ENCODE data around the gene KIF13A.

KIF13A gene

GRCh38 chr6:17842014-17842776 lies 145.2 kb downstream of the KIF13A start:
- no peak for TF ChIP-seq CTCF (IDR thresholded peaks at IDR 0.05)
- Histone ChIP-seq H3K27ac (no peak overlapping the region), H3K4me3 (no peak overlapping the region)
- DNase-seq (ENCODE audit: low spot score): no peak

GRCh38 chr6:17839513-17840223 lies 147.8 kb downstream of the KIF13A start:
- no peak for DNase-seq (ENCODE audit: low spot score)
- no peak overlapping the region for H3K4me3 ChIP-seq
- H3K27ac ChIP-seq: no peak overlapping the region
- no peak for TF ChIP-seq CTCF (IDR thresholded peaks at IDR 0.05)

- no peak for TF ChIP-seq CTCF (IDR thresholded peaks at IDR 0.05)
- Histone ChIP-seq H3K4me3 (no peak overlapping the region), H3K27ac (no peak overlapping the region)
- DNase-seq (ENCODE audit: low spot score): no peak
Measured at GRCh38 chr6:17836293-17836692, 151.1 kb downstream of the KIF13A start.

GRCh38 chr6:17835784-17836183 lies 151.7 kb downstream of the KIF13A start:
- no peak for TF ChIP-seq CTCF (IDR thresholded peaks at IDR 0.05)
- no peak for DNase-seq (ENCODE audit: low spot score)
- H3K27ac ChIP-seq: no peak overlapping the region
- no peak overlapping the region for H3K4me3 ChIP-seq

GRCh38 chr6:17831135-17831534 lies 156.3 kb downstream of the KIF13A start:
- DNase-seq (ENCODE audit: low spot score): no peak
- no peak for TF ChIP-seq CTCF (IDR thresholded peaks at IDR 0.05)
- Histone ChIP-seq H3K4me3 (no peak overlapping the region), H3K27ac (no peak overlapping the region)

- no peak for TF ChIP-seq CTCF (IDR thresholded peaks at IDR 0.05)
- no peak overlapping the region for H3K4me3 ChIP-seq
- no peak for DNase-seq (ENCODE audit: low spot score)
- H3K27ac ChIP-seq: no peak overlapping the region
Measured at GRCh38 chr6:17829905-17830304, 157.5 kb downstream of the KIF13A start.

GRCh38 chr6:17828149-17828548 lies 159.3 kb downstream of the KIF13A start:
- no peak overlapping the region for H3K4me3 ChIP-seq
- no peak for DNase-seq (ENCODE audit: low spot score)
- no peak for TF ChIP-seq CTCF (IDR thresholded peaks at IDR 0.05)
- H3K27ac ChIP-seq: no peak overlapping the region
